WTC11 (cell line): ENCODE measurements around the gene UMODL1. TPM values are rescaled to one million over a fixed set of nuclear protein-coding genes. Genes with fewer than 3 reads are reported as not detected.

Experiments
- ATAC-seq: fragments of 200-7000 bp; cut with Tn5 transposase; 2 replicates; pipeline ENCODE4 v1.10.0; 2021; ENCODE audit warnings: mild to moderate bottlenecking, moderate library complexity
- CTCF ChIA-PET: fragments of 300-600 bp; sonication (Branson Sonifier 250); formaldehyde crosslinking; loops from one replicate; lab custom pipeline; 2021; ENCODE audit warnings: antibody characterized with exemption; lab: Charles Lee
- POLR2A ChIA-PET: fragments of 350-600 bp; sonication (Branson Sonifier 250); formaldehyde crosslinking; loops from one replicate; lab custom pipeline; 2021; ENCODE audit warnings: antibody characterized with exemption; lab: Charles Lee
- DNase-seq: peaks from one replicate; pipeline ENCODE4 v3.0.0; 2021; ENCODE audit warnings: low spot score
- H3K27ac Mint-ChIP-seq: 2 replicates; pipeline ENCODE4 v1.8.0; 2021; ENCODE audit warnings: mixed read lengths
- H3K27me3 Mint-ChIP-seq: 2 replicates; pipeline ENCODE4 v1.8.0; 2021; ENCODE audit warnings: low read depth, mild to moderate bottlenecking, moderate library complexity, mixed read lengths
- H3K36me3 Mint-ChIP-seq: 2 replicates; pipeline ENCODE4 v1.8.0; 2021; ENCODE audit warnings: mixed read lengths
- H3K4me1 Mint-ChIP-seq: 2 replicates; pipeline ENCODE4 v1.8.0; 2022; ENCODE audit warnings: mixed read lengths
- H3K4me3 Mint-ChIP-seq: 2 replicates; pipeline ENCODE4 v1.8.0; 2021; ENCODE audit warnings: mild to moderate bottlenecking, moderate library complexity, mixed read lengths
- H3K9me3 Mint-ChIP-seq: 2 replicates; pipeline ENCODE4 v1.8.0; 2021; ENCODE audit warnings: mixed read lengths
- AFF4 ChIP-seq: sonication (generic); formaldehyde crosslinking; IDR thresholded peaks from 2 replicates; pipeline ENCODE4 v1.8.1; 2023; ENCODE audit warnings: mild to moderate bottlenecking, missing genetic modification reagents, borderline replicate concordance
- FOXK1 ChIP-seq: sonication (generic); formaldehyde crosslinking; IDR thresholded peaks from 2 replicates; pipeline ENCODE4 v1.8.0; 2022; ENCODE audit warnings: mild to moderate bottlenecking, moderate library complexity, missing genetic modification reagents
- GRHL2 ChIP-seq: fragments of 250-450 bp; sonication (Bioruptor Pico); IDR thresholded peaks from 2 replicates; pipeline ENCODE4 v1.8.0; 2022; ENCODE audit warnings: mild to moderate bottlenecking, moderate library complexity; ENCODE audit not compliant: insufficient replicate concordance, severe bottlenecking
- HMGA2 ChIP-seq: fragments of 250-450 bp; sonication (Bioruptor Pico); IDR thresholded peaks from 2 replicates; pipeline ENCODE4 v1.4.0; 2021; ENCODE audit warnings: mild to moderate bottlenecking, moderate library complexity
- IRF2 ChIP-seq: sonication (generic); formaldehyde crosslinking; IDR thresholded peaks from 2 replicates; pipeline ENCODE4 v1.8.0; 2022; ENCODE audit warnings: low read depth, missing genetic modification reagents, borderline replicate concordance
- KAT7 ChIP-seq: sonication (generic); formaldehyde crosslinking; IDR thresholded peaks from 2 replicates; pipeline ENCODE4 v1.8.1; 2023; ENCODE audit warnings: missing genetic modification reagents, mild to moderate bottlenecking, borderline replicate concordance
- TEAD1 ChIP-seq: sonication (generic); formaldehyde crosslinking; IDR thresholded peaks from 2 replicates; pipeline ENCODE4 v1.8.0; 2022; ENCODE audit warnings: mild to moderate bottlenecking, missing genetic modification reagents
- USF2 ChIP-seq: sonication (generic); formaldehyde crosslinking; IDR thresholded peaks from 2 replicates; pipeline ENCODE4 v1.8.1; 2023; ENCODE audit warnings: mild to moderate bottlenecking, missing genetic modification reagents, moderate library complexity
- ZBTB21 ChIP-seq: sonication (generic); formaldehyde crosslinking; IDR thresholded peaks from 2 replicates; pipeline ENCODE4 v1.8.1; 2023; ENCODE audit warnings: mild to moderate bottlenecking, missing genetic modification reagents, borderline replicate concordance
- ZMAT4 ChIP-seq: fragments of 250-450 bp; sonication (Bioruptor Pico); IDR thresholded peaks from 2 replicates; pipeline ENCODE4 v1.9.0; 2021; ENCODE audit warnings: mild to moderate bottlenecking
- ZNF219 ChIP-seq: sonication (generic); formaldehyde crosslinking; IDR thresholded peaks from 2 replicates; pipeline ENCODE4 v1.8.0; 2023; ENCODE audit warnings: missing genetic modification reagents, mild to moderate bottlenecking, borderline replicate concordance
- ZNF232 ChIP-seq: sonication (generic); formaldehyde crosslinking; IDR thresholded peaks from 2 replicates; pipeline ENCODE4 v1.8.0; 2022; ENCODE audit warnings: mild to moderate bottlenecking, missing genetic modification reagents
- ZNF416 ChIP-seq: fragments of 250-450 bp; sonication (Bioruptor Pico); IDR thresholded peaks from 2 replicates; pipeline ENCODE4 v1.9.0; 2021; ENCODE audit warnings: mild to moderate bottlenecking, inconsistent platforms
- ZNF425 ChIP-seq: fragments of 250-450 bp; sonication (Bioruptor Pico); conservative IDR thresholded peaks from 2 replicates; pipeline ENCODE4 v1.9.0; 2021; ENCODE audit warnings: mild to moderate bottlenecking
- total RNA-seq: library from RNA; stranded (reverse); gene quantifications from 3 replicates; pipeline ENCODE4 v1.2.3, GENCODE V29; 2021
- TF ChIP-seq, protein P1 (sequence below): fragments of 250-450 bp; sonication (Bioruptor Pico); IDR thresholded peaks from 2 replicates; pipeline ENCODE4 v1.9.0; 2021; ENCODE audit warnings: moderate library complexity, mild to moderate bottlenecking, inconsistent platforms, borderline replicate concordance
- TF ChIP-seq, protein P2 (sequence below): sonication (generic); formaldehyde crosslinking; IDR thresholded peaks from 2 replicates; pipeline ENCODE4 v1.8.1; 2023; ENCODE audit warnings: mild to moderate bottlenecking, missing genetic modification reagents, moderate library complexity

Gene UMODL1
- total RNA-seq, 1 experiment from 2014 or later = not detected

DNA sequence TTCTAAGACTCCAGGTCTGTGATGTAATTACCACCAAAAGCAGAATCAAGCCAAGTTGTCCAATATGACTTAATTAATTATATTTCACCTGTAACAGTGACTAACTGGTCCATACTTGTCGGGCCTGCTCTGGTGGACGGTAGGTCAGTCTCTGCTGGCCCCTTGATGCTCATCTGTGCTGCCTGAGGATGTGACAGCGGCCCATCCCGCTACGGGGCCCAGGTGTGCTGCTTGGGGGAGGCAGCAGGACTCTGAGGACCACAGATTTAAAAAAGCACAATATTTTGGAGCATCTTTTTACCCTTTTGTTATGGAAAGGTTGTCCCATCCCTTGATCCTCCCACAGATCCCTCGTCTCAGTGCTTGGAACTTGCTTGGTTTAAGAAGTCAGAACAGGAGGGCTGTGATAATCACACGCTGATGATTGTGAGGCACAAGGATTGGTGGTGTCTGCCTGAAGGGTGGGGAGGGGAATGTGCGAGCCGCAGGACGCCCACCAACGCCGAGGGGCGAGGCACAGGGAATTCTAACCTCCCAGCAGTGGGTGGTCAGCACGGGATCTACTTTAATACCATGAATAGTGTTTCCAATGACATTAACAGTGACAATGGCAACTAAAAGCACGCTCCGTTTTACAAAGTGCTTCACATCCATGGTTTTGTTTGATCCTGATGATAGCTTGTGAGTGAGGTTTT lies 27.8 kb upstream of the UMODL1 start:
- no peaks in the 10 kb centered on the region for H3K36me3 Mint-ChIP-seq
- TF ChIP-seq, protein P1, sequence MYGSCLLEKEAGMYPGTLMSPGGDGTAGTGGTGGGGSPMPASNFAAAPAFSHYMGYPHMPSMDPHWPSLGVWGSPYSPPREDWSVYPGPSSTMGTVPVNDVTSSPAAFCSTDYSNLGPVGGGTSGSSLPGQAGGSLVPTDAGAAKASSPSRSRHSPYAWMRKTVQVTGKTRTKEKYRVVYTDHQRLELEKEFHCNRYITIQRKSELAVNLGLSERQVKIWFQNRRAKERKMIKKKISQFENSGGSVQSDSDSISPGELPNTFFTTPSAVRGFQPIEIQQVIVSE = no peak
- no peak for TF ChIP-seq ZNF425 (CRISPR knock-in tag)
- no peak for TF ChIP-seq ZNF416 (CRISPR knock-in tag)
- TF ChIP-seq KAT7 (CRISPR knock-in tag) = no peak
- TF ChIP-seq ZBTB21 = no peak
- no peak for TF ChIP-seq TEAD1 (CRISPR knock-in tag)
- no peak for TF ChIP-seq IRF2 (CRISPR knock-in tag)
- no peak for TF ChIP-seq GRHL2
- no peak for TF ChIP-seq USF2
- no peak for TF ChIP-seq AFF4 (CRISPR knock-in tag)
- TF ChIP-seq ZNF232 (CRISPR knock-in tag) = no peak
- CTCF ChIA-PET = interaction anchor here (1.9 kb wide), 1 partner anchor 65 kb away, joined by 5 read pairs; no protein-coding TSS in a partner anchor
- DNase-seq (no peak), ATAC-seq (no peak)
- H3K4me3 Mint-ChIP-seq = no peak overlapping the region
- H3K9me3 Mint-ChIP-seq = peaks cover 4% of the 10 kb centered on the region; the same call in 1 of the 2 replicates
- H3K4me1 Mint-ChIP-seq = 0 out of 2 replicates have a peak, but pooled peaks cover 6% of the 10 kb centered on the region
- POLR2A ChIA-PET = no interaction called here
- no peaks in the 10 kb centered on the region; the same call in 1 of the 2 replicates for H3K27me3 Mint-ChIP-seq
- no peak overlapping the region for H3K27ac Mint-ChIP-seq

DNA sequence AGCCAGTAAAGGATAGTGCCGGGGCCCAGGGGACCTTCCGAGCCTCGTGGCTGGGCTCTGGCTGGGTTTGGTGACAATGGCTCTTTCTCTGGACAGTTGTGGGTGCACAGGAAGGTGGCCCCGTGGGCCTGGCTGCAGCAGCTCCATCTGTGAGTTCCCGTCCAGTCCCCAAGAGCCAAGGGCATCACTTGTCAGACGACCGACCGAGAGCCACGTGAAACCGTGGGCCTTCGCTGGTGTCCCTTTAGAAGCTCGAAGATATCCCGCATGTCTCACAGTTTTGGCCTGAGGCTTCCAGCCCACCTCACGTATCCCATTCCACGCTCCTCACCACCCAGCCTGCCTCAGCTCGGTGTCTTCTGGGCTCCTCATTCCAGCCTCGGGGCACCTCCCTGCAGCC lies 27.2 kb upstream of the UMODL1 start:
- 0 out of 2 replicates have a peak, but pooled peaks cover 6% of the 10 kb centered on the region for H3K4me1 Mint-ChIP-seq
- no peak overlapping the region for H3K4me3 Mint-ChIP-seq
- H3K27ac Mint-ChIP-seq = no peak overlapping the region
- ChIA-PET CTCF (no interaction called here), POLR2A (no interaction called here)
- H3K9me3 Mint-ChIP-seq = no peaks in the 10 kb centered on the region
- H3K36me3 Mint-ChIP-seq = no peaks in the 10 kb centered on the region
- ATAC-seq (no peak), DNase-seq (no peak)
- no peaks in the 10 kb centered on the region; the same call in 1 of the 2 replicates for H3K27me3 Mint-ChIP-seq
- TF ChIP-seq AFF4 (CRISPR knock-in tag) (no peak), FOXK1 (CRISPR knock-in tag) (no peak), HMGA2 (CRISPR knock-in tag) (no peak), ZNF219 (CRISPR knock-in tag) (no peak), ZMAT4 (CRISPR knock-in tag) (no peak)
- TF ChIP-seq, protein P2, sequence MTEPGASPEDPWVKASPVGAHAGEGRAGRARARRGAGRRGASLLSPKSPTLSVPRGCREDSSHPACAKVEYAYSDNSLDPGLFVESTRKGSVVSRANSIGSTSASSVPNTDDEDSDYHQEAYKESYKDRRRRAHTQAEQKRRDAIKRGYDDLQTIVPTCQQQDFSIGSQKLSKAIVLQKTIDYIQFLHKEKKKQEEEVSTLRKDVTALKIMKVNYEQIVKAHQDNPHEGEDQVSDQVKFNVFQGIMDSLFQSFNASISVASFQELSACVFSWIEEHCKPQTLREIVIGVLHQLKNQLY (CRISPR knock-in tag) = no peak
